K562 (cell line): Measurements from ENCODE around the gene SIGLEC6. TPM values are rescaled to one million over a fixed set of nuclear protein-coding genes. Genes with fewer than 3 reads are reported as not detected.

ENCODE experiments used
- CTBP1 ChIP-seq: fragments of 450-650 bp; IDR thresholded peaks from 2 replicates; pipeline ENCODE4 v1.6.1; 2016; ENCODE audit warnings: borderline replicate concordance
- CXXC5 ChIP-seq: fragments of 250-450 bp; sonication (Bioruptor Pico); IDR thresholded peaks from 2 replicates; pipeline ENCODE4 v1.8.0; 2022; ENCODE audit warnings: inconsistent platforms, mild to moderate bottlenecking, moderate library complexity
- EP400 ChIP-seq: fragments of 450-650 bp; IDR thresholded peaks from 2 replicates; pipeline ENCODE4 v1.6.1; 2017; ENCODE audit warnings: antibody characterized with exemption, mild to moderate bottlenecking, moderate library complexity
- FOXJ2 ChIP-seq: fragments of 200-800 bp; sonication (Bioruptor generic); IDR thresholded peaks from 2 replicates; pipeline ENCODE4 v1.6.1; 2016; ENCODE audit warnings: missing genetic modification characterization, missing compliant biosample characterization
- HDAC1 ChIP-seq, 2 experiments: fragments of 450-650 bp; IDR thresholded peaks; 2 replicates each; pipeline ENCODE4 v1.6.1; 2016 to 2017; ENCODE audit warnings: inconsistent platforms in 1 of 2, mild to moderate bottlenecking in 1 of 2, moderate library complexity in 1 of 2
- HDAC8 ChIP-seq: fragments of 450-650 bp; IDR thresholded peaks from 2 replicates; pipeline ENCODE4 v1.6.1; 2016; ENCODE audit warnings: mild to moderate bottlenecking, missing genetic modification characterization, moderate library complexity, missing compliant biosample characterization
- HLTF ChIP-seq: fragments of 450-650 bp; IDR thresholded peaks from 2 replicates; pipeline ENCODE4 v1.6.1; 2016
- KAT7 ChIP-seq: sonication (generic); formaldehyde crosslinking; IDR thresholded peaks from 2 replicates; pipeline ENCODE4 v1.8.0; 2022; ENCODE audit warnings: missing genetic modification reagents, mild to moderate bottlenecking, borderline replicate concordance
- NBN ChIP-seq: fragments of 450-650 bp; IDR thresholded peaks from 2 replicates; pipeline ENCODE4 v1.6.1; 2016; ENCODE audit warnings: low read depth, mild to moderate bottlenecking
- NCOA6 ChIP-seq: fragments of 450-650 bp; IDR thresholded peaks from 2 replicates; pipeline ENCODE4 v1.6.1; 2017; ENCODE audit warnings: mild to moderate bottlenecking
- RB1 ChIP-seq: fragments of 450-650 bp; IDR thresholded peaks from 2 replicates; pipeline ENCODE4 v1.6.1; 2017; ENCODE audit warnings: low read depth, mild to moderate bottlenecking
- SNIP1 ChIP-seq: fragments of 450-650 bp; IDR thresholded peaks from 2 replicates; pipeline ENCODE4 v1.7.1; 2017; ENCODE audit warnings: low read depth, mild to moderate bottlenecking
- SP1 ChIP-seq: sonication (generic); formaldehyde crosslinking; IDR thresholded peaks from 2 replicates; pipeline ENCODE4 v1.8.1; 2022; ENCODE audit warnings: mild to moderate bottlenecking, missing genetic modification reagents
- TCF3 ChIP-seq: sonication (generic); formaldehyde crosslinking; IDR thresholded peaks from 2 replicates; pipeline ENCODE4 v1.4.0; 2020; ENCODE audit warnings: mild to moderate bottlenecking, missing genetic modification reagents
- TEAD1 ChIP-seq, 2 experiments: fragments of 450-650 bp in 1 of 2; sonication (generic) in 1 of 2; formaldehyde crosslinking; IDR thresholded peaks; 2 replicates each; pipeline versions ENCODE4 v1.4.0 to v1.8.0; 2020 to 2022; ENCODE audit warnings: mild to moderate bottlenecking in 2 of 2, missing genetic modification reagents in 1 of 2
- TSC22D4 ChIP-seq: fragments of 450-650 bp; IDR thresholded peaks from 2 replicates; pipeline ENCODE4 v1.6.1; 2016; ENCODE audit warnings: missing genetic modification characterization, missing biosample characterization, control low read depth
- ZKSCAN8 ChIP-seq: fragments of 200-800 bp; sonication (Bioruptor generic); IDR thresholded peaks from 2 replicates; pipeline ENCODE4 v1.6.1; 2016; ENCODE audit warnings: missing genetic modification characterization, missing compliant biosample characterization
- ZSCAN32 ChIP-seq: fragments of 450-650 bp; formaldehyde crosslinking; IDR thresholded peaks from 2 replicates; pipeline ENCODE4 v1.4.0; 2020; ENCODE audit warnings: mild to moderate bottlenecking, moderate library complexity
- ZZZ3 ChIP-seq: fragments of 450-650 bp; IDR thresholded peaks from 2 replicates; pipeline ENCODE4 v1.6.1; 2016; ENCODE audit warnings: antibody characterized with exemption, mild to moderate bottlenecking, moderate library complexity
- polyA plus RNA-seq, 8 experiments: library from polyadenylated mRNA; depleted of rRNA in 4 of 8; stranded (reverse) in 5 of 8; unstranded in 3 of 8; fragments of >200 nt; fragmentation: Nextera tagmentation in 2 of 8; fragmentation: Illumina TruSeq in 1 of 8; extraction: Ambion mirVana in 2 of 8; extraction: Trizol in 1 of 8; gene quantifications; 2 replicates each; pipeline versions ENCODE4 v1.2.1 to v1.2.3, GENCODE V29; 2011 to 2014; ENCODE audit warnings: inconsistent platforms in 1 of 8, missing spikeins in 1 of 8
- total RNA-seq, 7 experiments: library from RNA; depleted of rRNA in 6 of 7; stranded (reverse); fragments of >200 nt in 6 of 7; fragmentation: Illumina TruSeq in 2 of 7; extraction: Trizol in 2 of 7; gene quantifications; 2 replicates each; pipeline versions ENCODE4 v1.2.1 to v1.2.3, GENCODE V29; 2011 to 2021; ENCODE audit warnings: low replicate concordance in 1 of 7
- TF ChIP-seq, protein P1 (sequence below): sonication (generic); formaldehyde crosslinking; IDR thresholded peaks from 2 replicates; pipeline ENCODE4 v1.8.0; 2022; ENCODE audit warnings: mild to moderate bottlenecking, missing genetic modification reagents
- TF ChIP-seq, protein P2 (sequence below): sonication (generic); formaldehyde crosslinking; IDR thresholded peaks from 2 replicates; pipeline ENCODE4 v1.8.1; 2023; ENCODE audit warnings: mild to moderate bottlenecking, missing genetic modification reagents, moderate library complexity

SIGLEC6 gene
- total and polyA plus RNA-seq, 9 of the 15 experiments (the other 6 are each of a cell fraction or from before 2014, with no cell fraction given): 0.03 to 17.5 (median 0.71) TPM

GRCh38 chr19:51570962-51571575 lies 39.6 kb upstream of the SIGLEC6 start, which contains the start of gene ZNF175 (continued):
- TF ChIP-seq, protein P1, sequence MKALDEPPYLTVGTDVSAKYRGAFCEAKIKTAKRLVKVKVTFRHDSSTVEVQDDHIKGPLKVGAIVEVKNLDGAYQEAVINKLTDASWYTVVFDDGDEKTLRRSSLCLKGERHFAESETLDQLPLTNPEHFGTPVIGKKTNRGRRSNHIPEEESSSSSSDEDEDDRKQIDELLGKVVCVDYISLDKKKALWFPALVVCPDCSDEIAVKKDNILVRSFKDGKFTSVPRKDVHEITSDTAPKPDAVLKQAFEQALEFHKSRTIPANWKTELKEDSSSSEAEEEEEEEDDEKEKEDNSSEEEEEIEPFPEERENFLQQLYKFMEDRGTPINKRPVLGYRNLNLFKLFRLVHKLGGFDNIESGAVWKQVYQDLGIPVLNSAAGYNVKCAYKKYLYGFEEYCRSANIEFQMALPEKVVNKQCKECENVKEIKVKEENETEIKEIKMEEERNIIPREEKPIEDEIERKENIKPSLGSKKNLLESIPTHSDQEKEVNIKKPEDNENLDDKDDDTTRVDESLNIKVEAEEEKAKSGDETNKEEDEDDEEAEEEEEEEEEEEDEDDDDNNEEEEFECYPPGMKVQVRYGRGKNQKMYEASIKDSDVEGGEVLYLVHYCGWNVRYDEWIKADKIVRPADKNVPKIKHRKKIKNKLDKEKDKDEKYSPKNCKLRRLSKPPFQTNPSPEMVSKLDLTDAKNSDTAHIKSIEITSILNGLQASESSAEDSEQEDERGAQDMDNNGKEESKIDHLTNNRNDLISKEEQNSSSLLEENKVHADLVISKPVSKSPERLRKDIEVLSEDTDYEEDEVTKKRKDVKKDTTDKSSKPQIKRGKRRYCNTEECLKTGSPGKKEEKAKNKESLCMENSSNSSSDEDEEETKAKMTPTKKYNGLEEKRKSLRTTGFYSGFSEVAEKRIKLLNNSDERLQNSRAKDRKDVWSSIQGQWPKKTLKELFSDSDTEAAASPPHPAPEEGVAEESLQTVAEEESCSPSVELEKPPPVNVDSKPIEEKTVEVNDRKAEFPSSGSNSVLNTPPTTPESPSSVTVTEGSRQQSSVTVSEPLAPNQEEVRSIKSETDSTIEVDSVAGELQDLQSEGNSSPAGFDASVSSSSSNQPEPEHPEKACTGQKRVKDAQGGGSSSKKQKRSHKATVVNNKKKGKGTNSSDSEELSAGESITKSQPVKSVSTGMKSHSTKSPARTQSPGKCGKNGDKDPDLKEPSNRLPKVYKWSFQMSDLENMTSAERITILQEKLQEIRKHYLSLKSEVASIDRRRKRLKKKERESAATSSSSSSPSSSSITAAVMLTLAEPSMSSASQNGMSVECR: no peak
- TF ChIP-seq FOXJ2 (tag): peak; percentile 74; the same call in 1 of the 2 replicates
- peak; percentile 92 for TF ChIP-seq CXXC5 (CRISPR knock-in tag)
- peak; percentile 46; the same call in 1 of the 2 replicates for TF ChIP-seq RB1
- TF ChIP-seq, protein P2, sequence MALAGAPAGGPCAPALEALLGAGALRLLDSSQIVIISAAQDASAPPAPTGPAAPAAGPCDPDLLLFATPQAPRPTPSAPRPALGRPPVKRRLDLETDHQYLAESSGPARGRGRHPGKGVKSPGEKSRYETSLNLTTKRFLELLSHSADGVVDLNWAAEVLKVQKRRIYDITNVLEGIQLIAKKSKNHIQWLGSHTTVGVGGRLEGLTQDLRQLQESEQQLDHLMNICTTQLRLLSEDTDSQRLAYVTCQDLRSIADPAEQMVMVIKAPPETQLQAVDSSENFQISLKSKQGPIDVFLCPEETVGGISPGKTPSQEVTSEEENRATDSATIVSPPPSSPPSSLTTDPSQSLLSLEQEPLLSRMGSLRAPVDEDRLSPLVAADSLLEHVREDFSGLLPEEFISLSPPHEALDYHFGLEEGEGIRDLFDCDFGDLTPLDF (CRISPR knock-in tag): no peak
- TF ChIP-seq NBN: no peak
- TF ChIP-seq TCF3 (CRISPR knock-in tag): peak; percentile 18; the same call in 1 of the 2 replicates
- TF ChIP-seq CTBP1: no peak
- TF ChIP-seq TSC22D4: no peak
- peak; percentile 45; the same call in 1 of the 2 replicates for TF ChIP-seq SP1
- no peak for TF ChIP-seq HDAC8 (tag)
- TF ChIP-seq ZSCAN32 (CRISPR knock-in tag): no peak
- no peak for TF ChIP-seq KAT7 (CRISPR knock-in tag)
- peak; percentile 34 for TF ChIP-seq EP400
- no peak for TF ChIP-seq ZZZ3
- TF ChIP-seq ZKSCAN8 (CRISPR knock-in tag): no peak
- peak; percentile 30; the same call in 1 of the 2 replicates for TF ChIP-seq SNIP1
- TF ChIP-seq TEAD1 (CRISPR knock-in tag; IDR thresholded peaks at IDR 0.05): peak in 1 of 2 experiments; percentile 43; a peak in 2 of 4 replicates
- peak in 1 of 2 experiments; percentile 71; a peak in 2 of 4 replicates for TF ChIP-seq HDAC1 (IDR thresholded peaks at IDR 0.05)
- TF ChIP-seq NCOA6: no peak
- peak; percentile 53; the same call in 1 of the 2 replicates for TF ChIP-seq HLTF
